Measurements from ENCODE around the gene STUB1.

- no peak for TF ChIP-seq CTCF (IDR thresholded peaks at IDR 0.05; ENCODE audit: extremely low read depth in 1 of 2, insufficient read depth in 1 of 2, low read depth in 1 of 2, low read length in 2 of 2)
- no peak for TF ChIP-seq POLR2A (IDR thresholded peaks at IDR 0.05; ENCODE audit: low read depth, low read length)
- no peak for TF ChIP-seq EZH2 (IDR thresholded peaks at IDR 0.05; ENCODE audit: borderline replicate concordance, low read depth, low read length, severe bottlenecking)
- no peak for TF ChIP-seq MYC (IDR thresholded peaks at IDR 0.05; ENCODE audit: low read depth, low read length)
- no peak for TF ChIP-seq POLR2AphosphoS5 (IDR thresholded peaks at IDR 0.05; ENCODE audit: insufficient read depth, low read depth, low read length)
- no peak for TF ChIP-seq FOS (IDR thresholded peaks at IDR 0.05; ENCODE audit: borderline replicate concordance, insufficient read depth, low read length)
- no peak for TF ChIP-seq JUN (IDR thresholded peaks at IDR 0.05; ENCODE audit: borderline replicate concordance, insufficient read depth, insufficient read length, low read depth)
- no peak for TF ChIP-seq MAX (IDR thresholded peaks at IDR 0.05; ENCODE audit: insufficient read depth, insufficient read length)
Measured at GRCh38 chr16:707062-707538, 26.9 kb downstream of the STUB1 start.

Data from endothelial cell of umbilical vein (primary cell).